Muscle layer of duodenum (tissue), 2 donors: ENCODE measurements around the gene RPP25L.
A peak's percentile ranks its signal among the peaks of the same experiment; 100 is the strongest.
"Not testable (repeated sequence)": the region's sequence is repeated elsewhere in the genome, so short reads cannot be mapped to it uniquely, and the experiment has no call there.

Source experiments
- H3K27ac ChIP-seq: one replicate; pipeline ENCODE4 v1.7.0; 2013; ENCODE audit warnings: mild to moderate bottlenecking, low read length
- H3K27me3 ChIP-seq: one replicate; pipeline ENCODE4 v1.7.0; 2013; ENCODE audit warnings: low read depth, mild to moderate bottlenecking, control low read depth, low read length
- H3K36me3 ChIP-seq, 2 donors: one replicate each; pipeline ENCODE4 v1.7.0; 2013; ENCODE audit warnings: low read length in 2 of 2, control low read depth in 1 of 2, mild to moderate bottlenecking in 1 of 2; ENCODE audit not compliant: insufficient read depth in 2 of 2, control insufficient read depth in 1 of 2
- H3K4me1 ChIP-seq, 2 donors: one replicate each; pipeline ENCODE4 v1.7.0; 2013; ENCODE audit warnings: low read length in 2 of 2, mild to moderate bottlenecking in 2 of 2, control low read depth in 1 of 2, moderate library complexity in 1 of 2; ENCODE audit not compliant: insufficient read depth in 2 of 2, control insufficient read depth in 1 of 2
- H3K4me3 ChIP-seq, 2 donors: one replicate each; pipeline ENCODE4 v1.7.0; 2013; ENCODE audit warnings: low read length in 2 of 2, low read depth in 1 of 2, mild to moderate bottlenecking in 1 of 2
- H3K9me3 ChIP-seq, 2 donors: one replicate each; pipeline ENCODE4 v1.7.0; 2013; ENCODE audit warnings: low read length in 2 of 2, control low read depth in 1 of 2, mild to moderate bottlenecking in 1 of 2; ENCODE audit not compliant: control insufficient read depth in 1 of 2
- donor health status: healthy.

RPP25L gene

DNA sequence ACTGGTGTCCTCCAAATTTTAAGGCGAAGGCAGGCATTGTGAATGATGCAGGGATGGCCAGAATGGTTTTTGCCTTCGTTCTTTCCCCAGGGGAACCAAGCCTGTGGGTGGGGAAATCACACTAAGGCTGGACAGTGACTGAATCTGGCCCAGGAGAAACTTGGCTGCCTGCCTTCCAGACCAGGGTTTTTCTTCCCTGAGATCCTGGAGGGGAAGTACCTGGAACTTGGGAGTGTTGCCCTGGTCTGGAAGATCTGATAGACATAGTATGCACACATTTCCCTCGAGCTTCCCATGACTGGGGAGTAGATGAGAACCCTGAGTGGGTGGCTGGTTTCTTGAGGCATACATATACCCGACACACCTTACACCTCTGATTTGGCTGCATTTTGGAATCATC is 39.4 kb upstream of the RPP25L start:
- Histone ChIP-seq H3K27me3 (no peaks in the 10 kb centered on the region), H3K4me1 (peaks cover 29 to 71% of the 10 kb centered on the region in 2 donors), H3K27ac (peak overlapping the region; percentile 70), H3K4me3 (peak overlapping the region; percentile 57 to 65), H3K36me3 (peaks cover 15% of the 10 kb centered on the region in 2 donors), H3K9me3 (no peaks in the 10 kb centered on the region)

DNA sequence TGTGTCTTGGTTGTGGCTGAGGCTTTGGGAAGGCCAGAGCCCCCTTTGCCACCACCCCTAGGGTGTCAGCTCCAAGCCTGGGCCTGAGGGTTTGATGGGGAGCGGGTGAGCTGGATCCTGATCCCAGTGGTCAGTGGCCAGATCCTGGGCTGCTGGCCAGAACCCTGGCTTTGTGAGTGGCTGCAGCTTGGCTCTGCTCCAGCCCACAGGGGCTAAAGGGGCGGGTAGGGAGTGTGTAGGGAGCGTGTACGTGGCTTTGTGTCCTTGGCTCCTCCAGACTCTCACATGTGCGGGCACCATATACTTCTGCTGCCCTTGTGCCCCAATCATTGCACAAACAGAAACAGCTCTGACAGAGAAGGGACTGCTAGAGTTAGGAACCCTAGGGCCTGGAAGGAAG is 38.9 kb upstream of the RPP25L start:
- Histone ChIP-seq H3K27ac (peak overlapping the region; percentile 70), H3K4me1 (peaks cover 29 to 76% of the 10 kb centered on the region in 2 donors), H3K4me3 (no peak overlapping the region), H3K36me3 (peaks cover 15% of the 10 kb centered on the region in 2 donors), H3K27me3 (no peaks in the 10 kb centered on the region), H3K9me3 (no peaks in the 10 kb centered on the region)

- Histone ChIP-seq H3K27me3 (no peaks in the 10 kb centered on the region), H3K36me3 (peaks cover 15% of the 10 kb centered on the region in 2 donors), H3K27ac (no peak overlapping the region), H3K4me3 (no peak overlapping the region), H3K4me1 (peaks cover 29 to 57% of the 10 kb centered on the region in 2 donors), H3K9me3 (no peaks in the 10 kb centered on the region)
These were observed 36.8 kb upstream of the RPP25L start for GRCh38 chr9:34648673-34649072.

DNA sequence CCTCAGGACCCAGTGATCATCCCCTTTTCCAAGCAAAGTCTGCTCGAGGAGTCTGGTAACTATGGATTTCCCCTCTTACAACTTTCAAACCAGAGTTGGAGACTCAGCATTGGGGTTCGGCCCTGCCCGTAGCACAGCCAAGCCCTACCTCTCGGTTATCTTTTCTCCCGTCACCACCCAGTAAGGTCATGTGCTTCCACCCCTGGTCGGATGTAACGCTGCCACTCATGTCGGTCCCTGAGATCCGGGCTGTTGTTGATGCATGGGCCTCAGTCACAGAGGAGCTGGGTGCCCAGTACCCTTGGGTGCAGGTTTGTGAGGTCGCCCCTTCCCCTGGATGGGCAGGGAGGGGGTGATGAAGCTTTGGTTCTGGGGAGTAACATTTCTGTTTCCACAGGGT is 35.8 kb upstream of the RPP25L start:
- H3K9me3 ChIP-seq = no peaks in the 10 kb centered on the region
- peak overlapping the region; percentile 83 to 87 for H3K4me3 ChIP-seq
- H3K4me1 ChIP-seq = peaks cover 20 to 47% of the 10 kb centered on the region in 2 donors
- H3K27ac ChIP-seq = peak overlapping the region; percentile 76
- H3K36me3 ChIP-seq = peaks cover 15% of the 10 kb centered on the region in 2 donors
- no peaks in the 10 kb centered on the region for H3K27me3 ChIP-seq

DNA sequence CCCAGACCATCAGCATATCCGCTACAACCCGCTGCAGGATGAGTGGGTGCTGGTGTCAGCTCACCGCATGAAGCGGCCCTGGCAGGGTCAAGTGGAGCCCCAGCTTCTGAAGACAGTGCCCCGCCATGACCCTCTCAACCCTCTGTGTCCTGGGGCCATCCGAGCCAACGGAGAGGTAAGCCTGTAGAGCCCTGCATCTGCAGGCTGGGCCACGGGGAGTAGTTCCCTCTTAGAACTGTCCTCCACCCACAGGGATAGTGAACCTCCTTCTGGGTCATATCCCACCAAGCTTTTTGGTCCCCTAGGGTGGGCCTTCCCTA is 35.1 kb upstream of the RPP25L start:
- H3K4me1 ChIP-seq = peaks cover 15 to 41% of the 10 kb centered on the region in 2 donors
- H3K27ac ChIP-seq = peak overlapping the region; percentile 76
- H3K27me3 ChIP-seq = no peaks in the 10 kb centered on the region
- H3K4me3 ChIP-seq = peak overlapping the region; percentile 83 to 87
- H3K36me3 ChIP-seq = peaks cover 15% of the 10 kb centered on the region in 2 donors
- H3K9me3 ChIP-seq = no peaks in the 10 kb centered on the region

DNA sequence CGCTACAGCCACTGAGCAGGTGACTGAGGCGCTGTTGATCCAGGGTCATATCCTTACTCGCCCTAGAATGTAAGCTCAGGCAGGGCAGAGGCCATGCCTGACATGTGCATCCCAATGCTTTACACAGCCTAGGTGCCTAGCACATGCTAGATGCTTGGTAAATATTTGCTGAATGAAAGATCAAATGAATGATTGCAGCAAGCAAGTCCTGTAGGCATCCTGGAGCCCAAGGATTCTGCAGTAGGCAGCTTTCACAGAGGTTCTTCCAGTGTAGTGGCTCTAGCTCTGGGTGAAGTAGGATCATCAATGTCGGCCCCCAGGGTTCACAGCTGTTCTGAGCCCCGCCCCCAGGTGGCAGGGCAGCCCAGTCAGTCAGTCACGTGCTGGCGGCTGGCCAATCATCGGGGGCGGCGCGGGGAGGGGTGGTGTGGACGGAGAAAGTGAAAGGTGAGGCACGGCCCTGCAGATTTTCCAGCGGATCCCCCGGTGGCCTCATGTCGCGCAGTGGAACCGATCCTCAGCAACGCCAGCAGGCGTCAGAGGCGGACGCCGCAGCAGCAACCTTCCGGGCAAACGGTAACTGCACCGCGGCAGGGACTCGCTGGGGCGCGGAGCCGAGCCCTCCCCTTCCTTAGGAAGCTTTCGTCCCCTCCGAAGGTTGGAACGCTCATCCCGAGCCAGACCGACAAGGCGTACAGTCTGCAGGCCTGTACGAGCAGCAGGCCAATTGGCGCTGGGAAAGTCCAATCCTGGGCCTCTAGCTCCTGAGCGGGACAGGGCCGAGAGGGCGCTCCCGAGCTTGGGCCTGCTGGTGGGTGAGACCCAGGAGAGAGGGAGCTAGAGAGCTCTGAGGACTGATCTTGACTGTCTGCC is 34.5 kb upstream of the RPP25L start, which contains the start of gene GALT:
Gene GALT (plus strand): TSS at position 465 of the 873 bp plus-strand sequence. CDS start 30 bp downstream, at position 495.
- H3K9me3 ChIP-seq = no peaks in the 10 kb centered on the region
- no peaks in the 10 kb centered on the region for H3K27me3 ChIP-seq
- H3K36me3 ChIP-seq = peaks cover 15% of the 10 kb centered on the region in 2 donors
- H3K27ac ChIP-seq = peak within 1 kb of the TSS; percentile 76
- peak within 1 kb of the TSS; percentile 83 to 87 for H3K4me3 ChIP-seq
- H3K4me1 ChIP-seq = peaks cover 12 to 35% of the 10 kb centered on the region in 2 donors

GRCh38 chr9:34644766-34645314 is 32.9 kb upstream of the RPP25L start:
- Histone ChIP-seq H3K4me1 (peaks cover 5 to 27% of the 10 kb centered on the region in 2 donors), H3K9me3 (no peaks in the 10 kb centered on the region), H3K4me3 (no peak overlapping the region), H3K36me3 (peaks cover 13 to 15% of the 10 kb centered on the region in 2 donors), H3K27me3 (no peaks in the 10 kb centered on the region), H3K27ac (no peak overlapping the region)

GRCh38 chr9:34642679-34643078 is 30.8 kb upstream of the RPP25L start:
- peaks cover 5 to 19% of the 10 kb centered on the region in 2 donors for H3K4me1 ChIP-seq
- H3K9me3 ChIP-seq = no peaks in the 10 kb centered on the region
- no peak overlapping the region for H3K4me3 ChIP-seq
- H3K27me3 ChIP-seq = no peaks in the 10 kb centered on the region
- no peaks in the 10 kb centered on the region for H3K36me3 ChIP-seq
- no peak overlapping the region for H3K27ac ChIP-seq

DNA sequence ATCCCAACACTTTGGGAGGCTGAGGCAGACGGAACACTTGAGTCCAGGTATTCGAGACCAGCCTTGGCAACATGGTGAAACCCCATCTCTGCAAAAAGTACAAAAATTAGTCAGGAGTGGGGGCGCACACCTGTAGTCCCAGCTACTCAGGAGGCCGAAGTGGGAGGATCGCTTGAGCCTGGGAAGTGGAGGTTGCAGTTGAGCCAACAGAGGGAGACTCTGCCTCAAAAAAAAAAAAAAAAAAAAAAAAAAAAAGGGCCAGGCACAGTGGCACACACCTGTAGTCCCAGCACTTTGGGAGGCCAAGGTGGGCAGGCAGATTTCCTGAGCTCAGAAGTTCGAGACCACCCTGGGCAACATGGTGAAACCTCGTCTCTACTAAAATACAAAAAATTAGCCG is 27.4 kb upstream of the RPP25L start:
- peaks cover 5 to 22% of the 10 kb centered on the region in 2 donors for H3K4me1 ChIP-seq
- H3K36me3 ChIP-seq, H3K27me3 ChIP-seq: not testable (repeated sequence)

DNA sequence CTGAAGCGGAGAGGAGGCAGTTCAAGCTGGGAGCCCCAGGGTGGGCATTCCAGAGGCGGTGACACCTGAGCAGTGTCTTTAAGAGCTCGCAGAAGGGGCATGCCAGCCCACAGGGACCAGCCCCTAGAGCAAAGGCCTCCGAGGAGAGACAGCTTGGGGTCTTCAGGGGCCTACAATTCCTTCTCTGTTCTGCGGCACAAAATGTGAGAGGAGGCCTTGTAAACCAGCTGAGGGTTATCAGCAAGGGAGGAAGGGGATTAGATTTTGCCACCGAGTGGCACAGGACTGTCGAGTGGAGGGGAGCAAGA is 26.2 kb upstream of the RPP25L start:
- peaks cover 5 to 22% of the 10 kb centered on the region in 2 donors for H3K4me1 ChIP-seq
- H3K9me3 ChIP-seq = no peaks in the 10 kb centered on the region
- H3K36me3 ChIP-seq = peaks cover 6 to 10% of the 10 kb centered on the region in 2 donors
- peak overlapping the region; percentile 78 for H3K27ac ChIP-seq
- H3K27me3 ChIP-seq = no peaks in the 10 kb centered on the region
- peak overlapping the region; percentile 63 to 90 for H3K4me3 ChIP-seq

More for the DNA sequence above, 27.4 kb upstream of the RPP25L start:
- not testable (repeated sequence) for H3K4me3 ChIP-seq, H3K9me3 ChIP-seq, H3K27ac ChIP-seq

DNA sequence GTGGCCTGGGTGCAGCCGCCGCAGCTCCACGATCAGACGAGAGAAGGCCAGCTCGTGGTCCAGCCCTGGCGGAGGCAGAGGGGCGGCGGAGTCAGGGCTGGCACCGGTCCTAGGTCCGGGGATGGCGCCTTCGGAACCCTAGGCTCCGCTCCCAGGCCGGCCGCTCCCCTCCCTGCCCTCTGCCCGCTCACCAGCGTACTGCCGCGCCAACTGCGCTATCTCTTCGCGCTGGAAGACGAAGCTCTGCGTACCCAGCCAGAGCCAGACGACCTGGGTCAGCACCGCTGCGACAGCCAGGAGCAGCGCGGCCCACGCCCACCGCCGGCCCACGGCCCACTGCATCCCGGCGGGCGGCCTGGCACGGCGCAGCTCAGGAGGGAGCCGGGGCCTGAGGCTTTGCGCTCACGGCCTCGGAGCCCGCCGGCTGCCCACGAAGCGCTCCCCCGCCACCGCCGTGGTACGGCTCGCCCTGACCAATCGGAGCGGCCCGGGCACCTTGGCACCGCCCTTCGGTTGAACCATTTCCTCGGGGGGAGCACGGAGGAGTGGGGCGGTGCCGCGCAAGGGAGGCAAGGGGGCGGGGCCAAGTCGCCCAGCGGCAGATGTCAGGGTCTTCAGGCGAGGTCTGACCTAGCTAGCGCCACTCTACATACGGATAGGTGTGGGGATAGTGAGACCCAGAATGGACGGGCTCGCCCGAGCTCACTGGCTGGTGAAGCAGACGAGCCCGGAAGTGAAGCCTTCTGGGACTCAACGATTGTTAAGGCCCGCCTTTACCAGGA is 25.6 kb upstream of the RPP25L start, which contains the start of gene SIGMAR1:
Gene SIGMAR1 (minus strand): TSS at position 432 of the 782 bp plus-strand sequence. CDS start 90 bp downstream, at position 342.
- Histone ChIP-seq H3K9me3 (no peaks in the 10 kb centered on the region), H3K27me3 (no peaks in the 10 kb centered on the region), H3K36me3 (peaks cover 6 to 10% of the 10 kb centered on the region in 2 donors), H3K27ac (peak within 1 kb of the TSS; percentile 78), H3K4me1 (peaks cover 5 to 22% of the 10 kb centered on the region in 2 donors), H3K4me3 (peak within 1 kb of the TSS; percentile 63 to 90)
